B cell (primary cell): ENCODE results near the gene KLHL41. TPM values are rescaled to one million over a fixed set of nuclear protein-coding genes. Genes with fewer than 3 reads are reported as not detected.

Experiments
- ATAC-seq: fragments of 200-7000 bp; cut with Tn5 transposase; one replicate; pipeline ENCODE4 v1.10.0; 2021; ENCODE audit warnings: low read depth, mild to moderate bottlenecking, moderate number of reproducible peaks, moderate library complexity
- CTCF ChIA-PET: fragments of 350-600 bp; sonication (Branson Sonifier 250); formaldehyde crosslinking; loops from one replicate; lab custom pipeline; 2021; ENCODE audit warnings: antibody characterized with exemption, inconsistent platforms; lab: Charles Lee
- POLR2A ChIA-PET: fragments of 350-600 bp; sonication (Branson Sonifier 250); formaldehyde crosslinking; loops from one replicate; lab custom pipeline; 2021; ENCODE audit warnings: antibody characterized with exemption; lab: Charles Lee
- DNase-seq: peaks from one replicate; pipeline ENCODE4 v3.0.0; 2013
- H2AFZ ChIP-seq: 2 replicates; pipeline ENCODE4 v1.6.1; 2012; ENCODE audit warnings: mild to moderate bottlenecking, low read depth, low read length; ENCODE audit not compliant: insufficient read depth, poor library complexity, severe bottlenecking
- H3K27ac ChIP-seq, 2 donors: 1 replicate in 1 of 2; 2 replicates in 1 of 2; pipeline ENCODE4 v1.5.1; 2012 to 2013; ENCODE audit warnings: low read length in 2 of 2, mild to moderate bottlenecking in 2 of 2, moderate library complexity in 1 of 2
- H3K27me3 ChIP-seq, 4 experiments: fragments of 200-600 bp in 1 of 4; sonication (generic) in 1 of 4; replicated peaks in 1 of 4; 1 replicate in 2 of 4; 2 replicates in 2 of 4; pipeline versions ENCODE4 v1.6.1 to v1.7.0; 2013 to 2016; ENCODE audit warnings: low read length in 3 of 4, mild to moderate bottlenecking in 2 of 4, mixed read lengths in 1 of 4, moderate library complexity in 1 of 4; ENCODE audit not compliant: insufficient read depth in 4 of 4, control insufficient read depth in 3 of 4; ENCODE audit errors: control extremely low read depth in 1 of 4
- H3K36me3 ChIP-seq, 2 experiments: replicated peaks in 1 of 2; 1 replicate in 1 of 2; 2 replicates in 1 of 2; pipeline versions ENCODE4 v1.6.1 to v1.7.1; 2013; ENCODE audit warnings: low read length in 1 of 2; ENCODE audit not compliant: insufficient read depth in 2 of 2, control insufficient read depth in 1 of 2; ENCODE audit errors: control extremely low read depth in 1 of 2, extremely low read depth in 1 of 2
- H3K4me1 ChIP-seq, 2 donors: fragments of 200-600 bp in 1 of 2; sonication (generic) in 1 of 2; 1 replicate in 1 of 2; 2 replicates in 1 of 2; pipeline versions ENCODE4 v1.5.1 to v1.6.1; 2013 to 2017; ENCODE audit warnings: low read length in 2 of 2; ENCODE audit not compliant: control insufficient read depth in 2 of 2, insufficient read depth in 2 of 2
- H3K4me2 ChIP-seq: replicated peaks from 2 replicates; pipeline ENCODE3; 2012; ENCODE audit warnings: mild to moderate bottlenecking, low read depth, low read length; ENCODE audit not compliant: poor library complexity, severe bottlenecking
- H3K4me3 ChIP-seq, 5 experiments: fragments of 200-600 bp in 1 of 5; sonication (generic) in 1 of 5; 1 replicate in 3 of 5; 2 replicates in 2 of 5; pipeline versions ENCODE4 v1.5.1 to v1.7.0; 2011 to 2016; ENCODE audit warnings: low read length in 4 of 5, mild to moderate bottlenecking in 4 of 5, low read depth in 2 of 5, control low read depth in 1 of 5, moderate library complexity in 1 of 5; ENCODE audit not compliant: insufficient read depth in 1 of 5; ENCODE audit errors: control extremely low read depth in 1 of 5, extremely low read depth in 1 of 5
- H3K79me2 ChIP-seq: fragments of 200-600 bp; sonication (generic); one replicate; pipeline ENCODE4 v1.6.0; 2016; ENCODE audit warnings: low read length; ENCODE audit not compliant: control insufficient read depth, insufficient read depth
- H3K9ac ChIP-seq: fragments of 200-600 bp; sonication (generic); 2 replicates; pipeline ENCODE4 v1.6.1; 2017; ENCODE audit warnings: mild to moderate bottlenecking, low read length, moderate library complexity
- H3K9me3 ChIP-seq, 3 donors: one replicate each; pipeline versions ENCODE4 v1.6.1 to v1.7.1; 2013; ENCODE audit warnings: low read length in 2 of 3; ENCODE audit not compliant: control insufficient read depth in 2 of 3, insufficient read depth in 1 of 3; ENCODE audit errors: control extremely low read depth in 1 of 3
- H4K20me1 ChIP-seq: 2 replicates; pipeline ENCODE4 v1.6.0; 2012; ENCODE audit warnings: mild to moderate bottlenecking, low read length; ENCODE audit not compliant: insufficient read depth, control insufficient read depth, poor library complexity, severe bottlenecking
- H3K27ac Mint-ChIP-seq: one replicate; pipeline ENCODE4 v1.8.0; 2021; ENCODE audit warnings: mixed read lengths
- H3K27me3 Mint-ChIP-seq: one replicate; pipeline ENCODE4 v1.8.0; 2021; ENCODE audit warnings: mixed read lengths
- H3K4me1 Mint-ChIP-seq: one replicate; pipeline ENCODE4 v1.8.0; 2021; ENCODE audit warnings: mixed read lengths
- H3K4me3 Mint-ChIP-seq: one replicate; pipeline ENCODE4 v1.8.0; 2021; ENCODE audit warnings: mixed read lengths
- H3K9me3 Mint-ChIP-seq: one replicate; pipeline ENCODE4 v1.8.0; 2022; ENCODE audit warnings: mixed read lengths; ENCODE audit not compliant: insufficient read depth
- EZH2 ChIP-seq: IDR thresholded peaks from 2 replicates; pipeline ENCODE4 v1.6.1; 2012; ENCODE audit warnings: borderline replicate concordance, low read depth, mild to moderate bottlenecking, moderate library complexity, low read length; ENCODE audit not compliant: insufficient read depth, poor library complexity, severe bottlenecking
- intact Hi-C: fragments of 100-400 bp; cut with micrococcal nuclease; formaldehyde crosslinking; loops from one replicate; pipeline ENCODE4 v1.10.0; 2022
- polyA plus RNA-seq: library from polyadenylated mRNA; depleted of rRNA; stranded (reverse); fragments of >200 nt; gene quantifications from 2 replicates; pipeline ENCODE4 v1.2.3, GENCODE V29; 2012
- total RNA-seq, 2 donors: library from RNA; stranded (reverse); fragments of 120-200 nt in 1 of 2; gene quantifications; 1 replicate in 1 of 2; 2 replicates in 1 of 2; pipeline versions ENCODE4 v1.2.3 to v1.2.4, GENCODE V29; 2013 to 2022
- TF ChIP-seq, protein P1 (sequence below): fragments of 200-600 bp; IDR thresholded peaks from one replicate; pipeline ENCODE4 v1.8.0; 2022; ENCODE audit warnings: antibody characterized with exemption, mild to moderate bottlenecking

The KLHL41 gene
- total and polyA plus RNA-seq, 2 donors (not counting 1 experiment from before 2014, with no cell fraction given): 0.03 to 0.27 TPM

DNA sequence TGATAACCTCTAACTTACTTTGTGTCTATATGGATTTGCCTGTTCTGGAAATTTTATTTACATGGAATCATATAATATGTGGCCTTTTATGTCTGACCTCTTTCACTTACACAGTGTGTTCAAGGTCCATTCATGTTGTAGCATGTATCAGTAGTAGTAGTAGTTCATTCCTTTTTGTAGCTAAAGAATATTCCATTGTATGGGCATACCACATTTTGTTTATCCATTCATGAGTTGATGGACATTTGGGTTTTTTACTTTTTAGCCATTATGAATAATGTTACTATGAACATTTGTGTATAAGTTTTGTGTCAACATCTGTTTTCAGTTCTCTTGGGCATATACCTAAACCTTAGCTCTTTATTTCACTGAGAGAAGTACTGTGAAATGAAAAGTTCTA, 18.7 kb upstream of the KLHL41 start:
- Histone ChIP-seq H3K79me2 (no peaks in the 10 kb centered on the region), H2AFZ (no peak overlapping the region), H3K27me3 (no peaks in the 10 kb centered on the region), H3K4me3 (no peak overlapping the region), H4K20me1 (no peaks in the 10 kb centered on the region), H3K27ac (no peak overlapping the region), H3K4me2 (no peak overlapping the region), H3K4me1 (no peaks in the 10 kb centered on the region), H3K36me3 (no peaks in the 10 kb centered on the region), H3K9me3 (no peaks in the 10 kb centered on the region), H3K9ac (no peak overlapping the region)
- no peak overlapping the region for H3K27ac Mint-ChIP-seq
- ATAC-seq: no peak
- H3K4me3 Mint-ChIP-seq: no peak overlapping the region
- DNase-seq: no peak
- ChIA-PET POLR2A (no interaction called here), CTCF (no interaction called here)
- H3K4me1 Mint-ChIP-seq: no peaks in the 10 kb centered on the region
- H3K27me3 Mint-ChIP-seq: no peaks in the 10 kb centered on the region
- TF ChIP-seq, protein P1, sequence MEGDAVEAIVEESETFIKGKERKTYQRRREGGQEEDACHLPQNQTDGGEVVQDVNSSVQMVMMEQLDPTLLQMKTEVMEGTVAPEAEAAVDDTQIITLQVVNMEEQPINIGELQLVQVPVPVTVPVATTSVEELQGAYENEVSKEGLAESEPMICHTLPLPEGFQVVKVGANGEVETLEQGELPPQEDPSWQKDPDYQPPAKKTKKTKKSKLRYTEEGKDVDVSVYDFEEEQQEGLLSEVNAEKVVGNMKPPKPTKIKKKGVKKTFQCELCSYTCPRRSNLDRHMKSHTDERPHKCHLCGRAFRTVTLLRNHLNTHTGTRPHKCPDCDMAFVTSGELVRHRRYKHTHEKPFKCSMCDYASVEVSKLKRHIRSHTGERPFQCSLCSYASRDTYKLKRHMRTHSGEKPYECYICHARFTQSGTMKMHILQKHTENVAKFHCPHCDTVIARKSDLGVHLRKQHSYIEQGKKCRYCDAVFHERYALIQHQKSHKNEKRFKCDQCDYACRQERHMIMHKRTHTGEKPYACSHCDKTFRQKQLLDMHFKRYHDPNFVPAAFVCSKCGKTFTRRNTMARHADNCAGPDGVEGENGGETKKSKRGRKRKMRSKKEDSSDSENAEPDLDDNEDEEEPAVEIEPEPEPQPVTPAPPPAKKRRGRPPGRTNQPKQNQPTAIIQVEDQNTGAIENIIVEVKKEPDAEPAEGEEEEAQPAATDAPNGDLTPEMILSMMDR: no peak
- no peak for TF ChIP-seq EZH2
- intact Hi-C loops: no loop called here
- no peaks in the 10 kb centered on the region for H3K9me3 Mint-ChIP-seq

DNA sequence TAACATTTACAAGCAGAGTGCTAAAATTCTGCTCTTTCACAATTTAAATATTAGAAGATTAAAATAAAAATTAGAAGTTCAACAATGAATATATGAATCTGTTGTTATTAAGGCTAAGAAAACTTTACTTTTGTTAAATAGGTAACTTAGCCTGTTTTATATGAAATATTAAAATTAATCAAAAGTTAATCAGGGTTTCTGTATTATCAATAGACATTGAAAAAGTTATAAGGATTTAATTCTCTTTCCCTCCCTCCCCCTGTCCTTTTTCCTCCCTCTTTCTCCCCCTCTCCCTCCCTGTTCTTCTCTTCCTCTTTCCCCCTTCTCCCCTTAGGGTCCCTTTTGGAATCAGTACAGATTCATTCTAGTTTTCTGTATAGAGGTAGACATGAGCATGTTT, 18.1 kb upstream of the KLHL41 start:
- Mint-ChIP-seq H3K4me1 (no peaks in the 10 kb centered on the region), H3K4me3 (no peak overlapping the region), H3K27ac (no peak overlapping the region), H3K9me3 (no peaks in the 10 kb centered on the region), H3K27me3 (no peaks in the 10 kb centered on the region)
- Histone ChIP-seq H3K9me3 (no peaks in the 10 kb centered on the region), H3K4me3 (no peak overlapping the region), H3K27me3 (no peaks in the 10 kb centered on the region), H3K27ac (no peak overlapping the region), H3K9ac (no peak overlapping the region), H3K4me1 (no peaks in the 10 kb centered on the region), H3K79me2 (no peaks in the 10 kb centered on the region), H4K20me1 (no peaks in the 10 kb centered on the region), H3K36me3 (no peaks in the 10 kb centered on the region), H2AFZ (no peak overlapping the region), H3K4me2 (no peak overlapping the region)
- intact Hi-C loops: no loop called here
- POLR2A ChIA-PET: no interaction called here
- DNase-seq (no peak), ATAC-seq (no peak)
- TF ChIP-seq, protein P1: no peak
- TF ChIP-seq EZH2: no peak
- CTCF ChIA-PET: no interaction called here
